Stimulated activated CD4-positive, alpha-beta T cell treated with anti-CD3 and anti-CD28 coated beads, TNF-alpha, amount 100 ng/mL, for 48 hours (primary cell): ENCODE data around the gene FBXO47.
"Not testable (repeated sequence)": the region's sequence is repeated elsewhere in the genome, so short reads cannot be mapped to it uniquely, and the experiment has no call there.

Source experiments
- DNase-seq, 3 donors: peaks; one replicate each; pipeline ENCODE4 v3.0.0-alpha.2; 2020; ENCODE audit warnings: low read depth in 3 of 3

Gene FBXO47

DNA sequence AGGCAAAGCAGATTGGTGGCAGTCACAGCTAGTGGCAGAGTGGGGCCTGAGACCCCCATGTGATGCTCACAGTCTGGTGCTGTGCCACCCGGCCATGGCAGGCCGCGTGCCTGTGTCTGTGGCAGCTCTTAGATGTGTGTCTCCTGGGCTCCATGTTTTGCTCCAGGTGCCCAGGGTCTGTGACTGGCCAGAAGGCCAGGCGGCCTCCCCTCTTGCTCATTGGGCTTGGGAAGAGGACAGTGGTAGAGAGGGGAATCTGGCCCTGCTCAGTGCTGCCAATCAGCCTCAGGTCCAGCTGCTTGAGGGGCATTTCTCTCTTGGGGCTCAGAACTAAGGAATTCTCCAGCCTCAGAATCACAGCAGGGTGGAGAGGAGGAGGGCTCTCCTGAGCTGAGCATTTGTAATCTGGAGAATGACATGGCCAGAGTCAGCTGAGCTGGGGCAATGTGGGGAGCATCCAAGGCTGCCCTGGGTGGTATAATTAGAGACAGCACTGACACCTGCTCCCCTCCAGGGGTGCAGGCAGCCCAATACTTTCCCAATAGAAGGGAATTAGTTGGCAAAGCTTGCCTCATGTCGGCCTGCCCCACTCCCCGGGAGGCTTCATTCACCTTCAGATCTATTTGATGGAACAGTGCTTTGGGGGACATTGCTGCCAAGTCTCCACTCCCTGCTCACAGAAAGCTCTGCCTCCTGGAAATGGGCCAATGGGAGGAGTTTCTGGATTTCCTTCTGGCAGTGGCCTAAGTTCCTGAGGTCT, 44.5 kb downstream of the FBXO47 start:
- no peak for DNase-seq

DNA sequence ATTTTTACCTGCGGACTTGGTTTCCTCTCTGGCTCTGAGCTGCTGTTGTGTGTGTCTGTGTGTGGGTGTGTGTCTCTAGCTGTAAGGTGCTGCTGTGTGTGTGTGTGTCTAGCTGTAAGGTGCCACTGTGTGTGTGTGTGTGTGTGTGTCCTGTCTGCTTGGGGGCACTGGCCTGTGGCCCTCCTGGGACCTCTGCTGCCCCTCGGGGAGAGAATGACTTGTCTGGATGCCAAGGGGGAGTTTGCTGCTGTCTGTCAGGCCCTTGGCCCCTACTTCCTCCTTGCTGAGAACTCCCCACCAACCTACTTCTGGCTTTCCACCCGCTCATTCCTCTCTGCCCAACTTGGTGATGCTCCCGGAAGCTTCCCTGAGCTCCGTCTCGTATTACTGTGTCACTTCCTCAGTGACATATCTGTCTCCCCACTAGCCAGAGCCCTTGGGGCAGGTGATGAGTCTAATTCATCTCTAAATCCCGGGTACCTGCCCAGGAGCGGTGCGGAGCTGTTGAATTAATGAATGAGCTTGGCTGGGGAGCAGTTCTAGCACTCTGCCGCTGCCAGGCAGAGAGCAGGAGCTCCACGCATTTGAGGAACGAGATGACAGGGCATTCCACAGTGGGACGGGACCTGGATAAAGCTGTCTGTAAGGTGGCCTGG, 45.3 kb downstream of the FBXO47 start:
- DNase-seq: no peak

DNA sequence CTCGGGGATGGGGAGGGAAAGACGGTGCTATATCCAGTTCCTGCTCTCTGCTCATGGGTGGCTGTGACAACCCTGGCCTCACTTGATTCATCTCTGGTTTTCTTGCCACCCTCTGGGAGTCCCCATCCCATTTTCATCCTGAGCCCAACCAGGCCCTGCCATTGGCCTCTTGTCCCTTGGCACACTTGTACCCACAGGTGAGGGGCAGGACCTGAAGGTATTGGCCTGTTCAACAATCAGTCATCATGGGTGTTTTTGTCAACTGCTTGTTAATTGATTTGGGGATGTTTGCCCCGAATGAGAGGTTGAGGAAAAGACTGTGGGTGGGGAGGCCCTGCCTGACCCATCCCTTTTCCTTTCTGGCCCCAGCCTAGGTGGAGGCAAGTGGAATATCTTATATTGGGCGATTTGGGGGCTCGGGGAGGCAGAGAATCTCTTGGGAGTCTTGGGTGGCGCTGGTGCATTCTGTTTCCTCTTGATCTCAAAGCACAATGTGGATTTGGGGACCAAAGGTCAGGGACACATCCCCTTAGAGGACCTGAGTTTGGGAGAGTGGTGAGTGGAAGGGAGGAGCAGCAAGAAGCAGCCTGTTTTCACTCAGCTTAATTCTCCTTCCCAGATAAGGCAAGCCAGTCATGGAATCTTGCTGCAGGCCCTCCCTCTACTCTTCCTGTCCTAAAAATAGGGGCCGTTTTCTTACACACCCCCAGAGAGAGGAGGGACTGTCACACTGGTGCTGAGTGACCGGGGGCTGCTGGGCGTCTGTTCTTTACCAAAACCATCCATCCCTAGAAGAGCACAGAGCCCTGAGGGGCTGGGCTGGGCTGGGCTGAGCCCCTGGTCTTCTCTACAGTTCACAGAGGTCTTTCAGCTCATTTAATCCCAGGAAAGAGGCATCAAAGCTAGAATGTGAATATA, 46.6 kb downstream of the FBXO47 start:
- no peak for DNase-seq

DNA sequence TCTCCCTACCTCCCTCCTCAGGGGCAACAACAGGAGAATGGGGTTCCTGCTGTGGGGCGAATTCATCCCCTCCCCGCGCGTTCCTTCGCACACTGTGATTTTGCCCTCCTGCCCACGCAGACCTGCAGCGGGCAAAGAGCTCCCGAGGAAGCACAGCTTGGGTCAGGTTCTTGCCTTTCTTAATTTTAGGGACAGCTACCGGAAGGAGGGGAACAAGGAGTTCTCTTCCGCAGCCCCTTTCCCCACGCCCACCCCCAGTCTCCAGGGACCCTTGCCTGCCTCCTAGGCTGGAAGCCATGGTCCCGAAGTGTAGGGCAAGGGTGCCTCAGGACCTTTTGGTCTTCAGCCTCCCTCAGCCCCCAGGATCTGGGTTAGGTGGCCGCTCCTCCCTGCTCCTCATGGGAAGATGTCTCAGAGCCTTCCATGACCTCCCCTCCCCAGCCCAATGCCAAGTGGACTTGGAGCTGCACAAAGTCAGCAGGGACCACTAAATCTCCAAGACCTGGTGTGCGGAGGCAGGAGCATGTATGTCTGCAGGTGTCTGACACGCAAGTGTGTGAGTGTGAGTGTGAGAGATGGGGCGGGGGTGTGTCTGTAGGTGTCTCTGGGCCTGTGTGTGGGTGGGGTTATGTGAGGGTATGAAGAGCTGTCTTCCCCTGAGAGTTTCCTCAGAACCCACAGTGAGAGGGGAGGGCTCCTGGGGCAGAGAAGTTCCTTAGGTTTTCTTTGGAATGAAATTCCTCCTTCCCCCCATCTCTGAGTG, 47.7 kb downstream of the FBXO47 start:
- no peak for DNase-seq

DNA sequence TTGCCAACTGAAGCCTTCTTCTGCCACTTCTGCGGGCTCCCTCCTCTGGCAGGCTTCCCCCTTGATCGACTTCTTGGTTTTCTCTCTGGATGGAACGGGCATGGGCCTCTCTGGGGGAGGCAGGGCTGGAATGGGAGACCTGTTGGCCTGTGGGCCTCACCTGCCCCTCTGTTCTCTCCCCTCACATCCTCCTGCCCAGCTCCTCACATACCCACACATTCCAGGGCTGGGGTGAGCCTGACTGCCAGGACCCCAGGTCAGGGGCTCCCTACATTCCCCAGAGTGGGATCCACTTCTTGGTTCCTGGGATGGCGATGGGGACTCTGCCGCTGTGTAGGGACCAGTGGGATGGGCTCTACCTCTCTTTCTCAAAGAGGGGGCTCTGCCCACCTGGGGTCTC, 48.3 kb downstream of the FBXO47 start:
- no peak for DNase-seq

DNA sequence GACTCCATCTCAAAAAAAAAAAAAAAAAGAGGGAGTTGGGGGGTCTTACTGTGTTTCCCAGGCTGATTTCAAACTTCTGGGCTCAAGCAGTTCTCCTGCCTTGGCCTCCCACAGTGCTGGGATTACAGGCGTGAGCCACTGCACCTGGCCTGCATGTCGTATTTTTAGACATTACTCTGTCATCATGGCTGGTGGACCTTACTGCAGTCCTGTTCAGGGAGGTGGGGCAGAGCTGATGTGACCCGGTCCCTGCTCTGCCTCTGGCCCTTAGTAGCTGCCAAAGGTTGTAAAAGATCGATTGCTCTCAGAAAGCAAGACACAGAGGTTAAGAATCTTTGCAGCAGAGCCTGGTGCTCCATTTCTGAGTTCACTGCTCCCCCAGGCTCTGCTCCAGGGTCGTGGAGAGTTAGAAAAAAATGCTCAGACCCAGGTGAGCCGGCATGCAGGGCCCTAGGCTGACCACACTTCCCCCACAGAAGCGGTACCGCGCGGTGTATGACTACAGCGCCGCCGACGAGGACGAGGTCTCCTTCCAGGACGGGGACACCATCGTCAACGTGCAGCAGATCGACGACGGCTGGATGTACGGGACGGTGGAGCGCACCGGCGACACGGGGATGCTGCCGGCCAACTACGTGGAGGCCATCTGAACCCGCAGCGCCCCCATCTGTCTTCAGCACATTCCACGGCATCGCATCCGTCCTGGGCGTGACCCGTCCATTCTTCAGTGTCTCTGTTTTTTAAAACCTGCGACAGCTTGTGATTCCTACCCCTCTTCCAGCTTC, 48.9 kb downstream of the FBXO47 start:
- no peak for DNase-seq

DNA sequence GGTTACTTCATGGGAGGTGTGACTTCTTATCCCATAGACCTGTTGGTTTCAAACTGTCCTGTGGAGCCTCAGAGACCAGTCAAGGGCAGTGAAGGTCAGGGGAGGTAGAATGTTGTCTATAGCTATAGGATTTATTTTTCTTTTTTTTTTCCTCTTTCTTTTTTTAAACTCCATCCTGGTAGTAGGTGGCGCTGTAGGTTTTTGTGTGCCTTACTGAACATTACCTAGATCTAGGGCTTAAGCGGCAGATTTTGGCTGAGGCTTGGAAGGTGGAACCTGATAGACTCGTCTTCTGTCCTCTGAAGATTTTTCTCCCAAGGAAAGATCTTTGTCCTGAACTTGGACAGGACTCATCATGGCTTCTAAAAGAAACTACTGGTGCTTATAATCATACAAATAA, 49.9 kb downstream of the FBXO47 start:
- no peak for DNase-seq

DNA sequence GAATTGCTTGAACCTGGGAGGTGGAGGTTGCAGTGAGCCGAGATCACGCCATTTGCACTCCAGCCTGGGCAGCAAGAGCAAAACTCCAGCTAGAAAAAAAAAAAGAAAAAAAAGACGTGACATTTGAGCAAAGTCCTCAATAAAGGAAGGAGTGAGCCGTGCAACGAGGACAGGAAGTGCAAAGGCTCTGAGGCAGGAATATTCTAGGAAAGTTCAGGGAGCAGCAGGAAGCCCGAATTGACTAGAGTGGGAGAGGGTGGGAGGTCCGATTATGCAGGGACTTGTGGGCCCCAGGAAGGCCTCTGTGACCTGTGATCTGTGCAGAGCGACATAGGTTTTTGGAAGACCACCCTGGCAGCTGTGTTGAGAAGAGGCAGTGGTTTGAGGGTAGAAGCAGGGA, 50.4 kb downstream of the FBXO47 start:
- DNase-seq: no peak

DNA sequence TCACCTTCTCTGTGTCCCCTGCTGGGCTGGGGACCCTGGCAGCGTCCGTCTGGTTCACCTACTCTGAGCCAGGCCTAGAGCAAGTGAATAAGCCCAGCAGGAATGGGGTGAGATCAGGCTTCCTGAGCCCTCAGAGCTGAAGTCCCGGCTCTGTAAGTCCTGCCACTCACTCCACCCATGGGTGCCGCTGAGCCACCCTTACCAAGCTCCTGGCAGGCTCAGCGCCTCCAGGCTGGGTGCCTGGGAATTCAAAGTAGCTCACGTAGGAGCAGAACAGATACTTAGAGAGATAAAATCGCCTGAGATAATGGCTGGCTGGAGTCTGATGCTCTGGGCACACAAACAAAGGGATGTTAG, 51.6 kb downstream of the FBXO47 start:
- DNase-seq: no peak

DNA sequence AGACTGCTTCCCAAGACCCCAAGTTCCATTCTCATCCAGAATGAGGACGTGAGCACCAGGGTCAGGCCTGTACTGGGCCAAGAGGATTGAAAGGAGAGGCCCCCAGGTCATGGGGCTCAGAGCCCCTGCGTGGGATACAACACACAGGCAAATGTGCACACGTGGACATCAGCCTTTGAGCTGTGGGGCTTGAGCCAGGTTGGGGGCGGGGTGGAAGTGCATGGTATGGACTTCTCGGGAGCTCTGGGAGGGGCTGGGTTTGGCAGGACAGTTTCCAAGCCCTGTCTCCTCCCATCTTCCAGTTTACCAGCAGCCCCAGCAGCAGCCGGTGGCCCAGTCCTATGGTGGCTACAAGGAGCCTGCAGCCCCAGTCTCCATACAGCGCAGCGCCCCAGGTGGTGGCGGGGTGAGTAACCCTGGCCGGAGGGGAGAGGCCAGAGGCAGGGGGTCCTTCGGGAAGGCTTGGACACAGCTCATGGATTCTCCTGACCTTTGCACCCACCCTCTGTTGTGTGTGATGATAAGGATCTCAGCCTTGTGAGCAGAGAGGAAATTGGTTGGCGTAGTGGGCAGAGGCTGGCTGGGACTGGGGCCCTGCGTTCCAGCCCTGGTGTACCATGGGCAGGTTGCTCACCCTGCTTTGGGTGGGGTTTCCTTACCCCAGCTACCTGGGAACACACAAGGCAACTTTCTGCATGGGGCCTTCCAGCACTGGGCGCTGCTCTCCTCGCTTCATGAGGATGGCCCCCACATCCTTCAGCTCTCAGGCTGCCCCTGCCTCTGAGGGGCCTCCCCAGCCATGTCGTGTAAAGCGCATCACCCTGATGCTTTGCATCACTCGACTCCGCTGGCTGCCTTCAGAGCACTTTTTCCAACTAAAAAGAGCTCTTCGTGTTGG, 52.2 kb downstream of the FBXO47 start:
- no peak for DNase-seq

DNA sequence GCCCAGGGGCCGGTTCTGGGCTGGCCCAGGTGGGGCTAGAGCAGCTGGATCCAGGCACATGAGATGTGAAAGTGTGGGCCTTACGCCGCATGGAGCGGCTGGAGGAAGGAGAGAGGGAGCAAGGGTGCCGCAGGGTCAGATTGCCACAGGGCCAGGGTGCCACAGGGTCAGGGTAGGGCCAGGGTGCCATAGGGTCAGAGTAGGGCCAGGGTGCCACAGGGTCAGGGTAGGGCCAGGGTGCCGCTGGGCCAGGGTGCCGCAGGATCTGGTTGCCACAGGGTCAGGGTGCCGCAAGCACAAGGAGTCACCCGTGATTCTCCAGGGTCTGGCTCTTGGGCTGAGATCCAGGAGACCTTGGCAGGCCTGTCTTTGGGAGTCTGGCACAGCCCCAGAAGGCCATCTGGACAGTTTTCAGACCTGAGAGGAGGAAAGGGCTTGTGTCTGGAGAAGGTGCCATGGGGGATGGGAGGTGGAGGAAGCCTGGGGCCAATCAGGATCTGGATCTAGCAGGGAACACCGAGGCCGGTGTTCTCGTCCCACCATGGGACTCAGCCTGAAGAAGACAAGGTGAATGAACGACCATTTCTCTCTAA, 54.9 kb downstream of the FBXO47 start:
- no peak for DNase-seq

DNA sequence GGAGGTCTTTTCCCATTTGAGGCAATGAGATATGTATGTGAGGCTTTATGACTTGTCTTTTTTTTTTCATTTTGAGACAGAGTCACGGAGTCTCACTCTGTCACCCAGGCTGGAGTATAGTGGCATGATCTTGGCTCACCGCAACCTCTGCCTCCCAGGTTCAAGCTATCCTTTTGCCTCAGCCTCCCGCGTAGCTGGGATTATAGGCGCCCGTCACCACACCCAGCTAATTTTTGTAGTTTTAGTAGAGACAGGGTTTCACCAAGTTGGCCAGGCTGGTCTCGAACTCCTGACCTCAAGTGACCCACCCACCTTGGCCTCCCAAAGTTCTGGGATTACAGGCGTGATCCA, 55.5 kb downstream of the FBXO47 start:
- not testable (repeated sequence) for DNase-seq

DNA sequence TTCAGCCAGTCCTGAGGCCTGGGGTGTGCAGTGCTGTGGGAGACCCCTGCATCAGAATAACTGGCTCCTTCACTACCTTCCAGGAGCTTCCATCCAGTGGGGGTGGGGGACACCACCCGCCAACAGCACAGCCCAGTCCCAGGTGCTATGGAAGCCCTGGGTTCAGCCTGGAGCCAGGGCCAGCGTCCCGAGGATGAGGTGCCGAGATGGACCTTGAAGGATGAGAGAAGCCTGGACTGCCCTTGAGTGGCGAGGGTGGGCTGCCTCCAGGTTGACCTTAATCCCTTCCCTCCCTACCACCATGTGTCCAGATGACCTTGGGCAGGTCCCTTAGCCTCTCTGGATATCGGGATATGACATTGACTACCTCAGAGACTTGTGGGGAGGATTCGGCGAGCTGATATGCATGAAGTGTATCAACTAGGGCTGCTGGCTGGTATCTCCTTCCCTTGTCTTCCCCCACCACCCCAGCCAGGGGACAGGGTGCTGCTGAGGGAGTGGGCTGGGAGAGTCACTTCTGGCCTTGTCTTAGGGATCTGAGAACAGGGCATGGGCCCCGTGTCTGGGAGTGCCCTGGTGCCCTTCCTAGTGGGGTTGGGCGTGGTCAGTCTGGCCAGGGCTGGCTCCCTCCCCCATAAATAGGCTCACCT, 56.0 kb downstream of the FBXO47 start:
- no peak for DNase-seq

DNA sequence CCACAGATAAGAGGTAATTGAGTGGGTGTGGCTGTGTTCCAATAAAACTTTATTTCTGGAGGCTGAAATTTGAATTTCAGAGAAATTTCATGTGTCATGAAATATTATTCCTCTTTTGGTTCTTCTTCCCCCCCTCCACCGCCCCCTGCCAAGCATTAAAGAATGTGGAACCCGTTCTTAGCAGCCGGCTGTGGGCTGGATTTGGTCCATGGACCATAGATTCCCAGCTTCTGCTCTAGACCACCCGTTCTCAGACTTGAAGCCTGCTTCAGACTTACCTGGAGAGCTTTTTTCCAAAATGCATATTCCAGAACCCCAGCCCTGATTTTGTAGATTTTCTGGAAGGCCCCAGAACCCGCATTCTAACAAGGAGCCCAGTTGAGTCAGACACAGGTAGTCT, 56.9 kb downstream of the FBXO47 start:
- no peak for DNase-seq

DNA sequence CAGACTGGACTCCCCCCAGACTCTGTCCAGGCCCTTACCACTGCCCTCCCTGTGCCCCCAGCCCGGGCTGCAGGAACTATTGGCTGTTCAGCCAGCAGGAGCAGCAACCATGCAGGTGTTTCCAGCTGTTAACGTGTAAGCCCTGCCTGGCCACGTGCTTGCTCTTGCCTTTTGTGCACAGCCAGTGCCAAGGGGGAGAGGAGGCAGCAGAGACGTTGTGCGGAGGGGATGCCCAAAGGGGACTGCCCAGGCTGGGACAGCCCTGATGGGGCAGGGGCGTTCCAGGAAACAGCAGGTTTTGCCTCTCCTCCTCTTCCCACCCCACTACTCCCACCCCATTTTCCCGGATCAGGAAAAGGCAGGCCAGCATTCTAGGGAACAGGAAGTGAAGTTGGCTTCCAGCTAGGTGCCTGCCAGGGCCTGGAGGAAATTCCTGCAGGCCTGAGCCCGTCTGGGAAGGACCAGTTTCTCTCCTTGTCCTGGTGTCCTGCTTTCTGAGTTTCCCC, 58.5 kb downstream of the FBXO47 start:
- DNase-seq: no peak

DNA sequence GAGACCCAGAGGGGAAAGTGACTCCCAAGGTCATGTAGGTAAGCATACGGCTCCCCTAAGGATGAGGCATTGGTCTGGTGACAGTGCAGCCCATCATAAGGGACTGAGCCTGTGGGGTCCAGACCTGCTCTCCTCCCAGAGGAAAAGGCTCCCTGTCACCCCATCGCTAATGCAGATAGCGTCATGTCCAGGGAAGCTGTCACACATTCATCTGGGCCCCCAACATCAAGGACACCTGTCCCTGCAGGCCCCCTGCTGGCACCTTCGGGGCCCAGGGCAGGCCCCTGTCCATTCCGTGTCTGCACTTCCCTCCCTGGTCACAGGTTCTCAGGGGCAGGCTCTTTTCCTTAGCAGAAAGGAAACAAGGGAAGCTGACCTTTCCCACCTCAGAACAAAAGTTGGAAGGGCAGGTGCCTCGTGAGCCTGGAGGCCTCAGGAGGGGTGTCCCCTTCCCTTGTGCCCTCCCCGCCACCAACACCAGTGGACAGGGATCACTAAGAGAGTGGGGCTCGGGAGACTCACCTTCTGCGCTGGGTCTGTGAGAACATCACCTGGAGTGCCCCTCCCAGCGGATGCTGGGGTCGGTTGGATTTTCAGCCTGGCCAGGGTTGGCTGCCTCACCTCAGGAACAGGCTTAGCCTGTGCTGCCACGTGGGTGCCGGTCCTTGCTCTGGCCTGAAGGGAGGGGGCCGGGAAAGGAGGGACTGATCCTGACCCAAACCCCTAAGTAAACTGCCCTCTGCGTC, 59.1 kb downstream of the FBXO47 start:
- DNase-seq: no peak

DNA sequence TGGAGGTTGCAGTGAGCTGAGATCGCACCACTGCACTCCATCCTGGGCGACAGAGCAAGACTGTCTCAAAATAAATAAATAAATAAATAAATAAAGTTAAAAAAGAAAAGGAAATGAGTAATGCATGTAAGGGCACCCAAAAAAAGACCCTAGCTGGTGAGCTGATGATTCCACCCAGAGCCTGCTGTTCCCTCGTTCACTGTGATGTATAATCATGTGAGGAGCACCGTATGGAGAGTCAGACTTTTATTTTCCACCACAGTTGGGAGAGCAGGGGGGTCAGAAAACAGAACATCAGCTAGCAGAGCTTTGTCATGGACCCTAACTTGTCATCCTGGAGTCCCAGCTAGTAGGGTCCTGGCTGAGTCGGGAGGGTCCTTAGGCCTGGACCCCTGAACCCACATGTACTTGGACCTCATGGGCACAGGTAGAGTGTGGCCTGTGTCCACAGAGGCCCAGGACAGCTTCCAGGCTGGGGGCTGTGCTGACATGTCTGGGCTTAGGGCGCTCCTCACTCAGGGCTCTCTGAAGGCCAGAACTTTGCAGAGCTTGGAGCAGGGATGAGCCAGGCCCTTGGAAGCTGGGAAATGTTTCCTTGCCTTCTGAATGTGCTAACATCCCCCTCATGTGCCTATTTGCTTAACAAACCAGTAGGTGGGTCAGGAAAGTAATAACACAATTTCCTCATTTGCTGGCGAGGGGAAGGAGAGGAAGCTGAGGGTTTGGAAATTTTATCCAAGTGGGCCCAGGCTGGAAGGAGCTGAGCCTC, 60.6 kb downstream of the FBXO47 start:
- no peak for DNase-seq

DNA sequence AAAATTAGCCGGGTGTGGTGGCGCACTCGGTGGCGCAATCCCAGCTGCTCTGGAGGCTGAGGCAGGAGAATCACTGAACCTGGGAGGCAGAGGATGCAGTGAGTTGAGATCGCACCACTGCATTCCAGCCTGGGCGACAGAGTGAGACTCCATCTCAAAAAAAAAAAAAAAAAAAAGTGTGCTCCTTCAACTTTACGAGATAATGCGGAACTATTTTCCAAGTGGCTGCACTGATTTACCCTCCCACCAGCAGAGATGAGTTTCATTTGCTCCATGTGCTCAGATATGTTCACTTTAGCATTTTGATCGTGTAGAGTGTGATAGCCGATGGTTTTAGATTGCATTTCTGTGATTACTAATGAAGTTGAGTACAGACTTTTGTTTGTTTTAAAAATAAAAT, 61.8 kb downstream of the FBXO47 start:
- DNase-seq: no peak
